PC-9 (cell line): ENCODE data around the gene ERVK3-1.

ENCODE experiments used
- CTCF ChIP-seq: fragments of 200-600 bp; sonication (generic); conservative IDR thresholded peaks from 2 replicates; pipeline ENCODE4 v1.6.1; 2017; ENCODE audit warnings: mixed run types, antibody characterized with exemption, mild to moderate bottlenecking, moderate library complexity
- EZH2 ChIP-seq: fragments of 200-600 bp; sonication (generic); IDR thresholded peaks from 2 replicates; pipeline ENCODE4 v1.8.0; 2017; ENCODE audit warnings: antibody characterized with exemption, low read depth

- TF ChIP-seq CTCF (no peak), EZH2 (no peak)
These were observed 30.5 kb downstream of the ERVK3-1 start for GRCh38 chr19:58335630-58336029.
